Ureter (tissue), 1 donor: ENCODE data around the gene SCUBE1. TPM values are rescaled to one million over a fixed set of nuclear protein-coding genes. Genes with fewer than 3 reads are reported as not detected.
A peak's percentile ranks its signal among the peaks of the same experiment; 100 is the strongest.
"Not testable (repeated sequence)": the region's sequence is repeated elsewhere in the genome, so short reads cannot be mapped to it uniquely, and the experiment has no call there.

Source experiments
- DNase-seq: peaks from one replicate; pipeline ENCODE4 v3.0.0-alpha.2; 2020; ENCODE audit warnings: low spot score
- total RNA-seq: library from RNA; stranded (reverse); gene quantifications from one replicate; pipeline ENCODE4 v1.2.4, GENCODE V29; 2023
- donor health status: DM: yes; HTN: yes; CAD: no.

The SCUBE1 gene
- total RNA-seq, 1 donor from 2014 or later = 19.0 TPM

DNA sequence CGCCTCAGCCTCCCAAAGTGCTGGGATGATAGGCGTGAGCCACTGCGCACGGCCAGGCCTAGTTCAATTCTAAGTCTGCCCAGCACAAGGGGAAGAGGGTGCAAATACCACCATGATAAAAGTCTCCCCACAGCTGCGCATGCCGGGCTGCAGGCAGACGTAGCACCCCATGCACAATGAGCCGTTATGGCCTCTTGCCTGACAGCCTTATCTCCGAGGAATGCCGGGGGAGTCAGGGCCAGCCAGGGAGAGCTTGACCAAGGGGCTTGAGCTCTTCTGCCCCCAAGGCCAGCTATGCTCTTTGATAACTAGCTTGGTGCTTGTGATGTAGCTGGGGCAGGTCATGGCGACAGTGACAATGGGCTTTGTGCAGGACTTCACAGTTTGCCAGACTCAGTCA, 13.7 kb upstream of the SCUBE1 start:
- DNase-seq = no peak

DNA sequence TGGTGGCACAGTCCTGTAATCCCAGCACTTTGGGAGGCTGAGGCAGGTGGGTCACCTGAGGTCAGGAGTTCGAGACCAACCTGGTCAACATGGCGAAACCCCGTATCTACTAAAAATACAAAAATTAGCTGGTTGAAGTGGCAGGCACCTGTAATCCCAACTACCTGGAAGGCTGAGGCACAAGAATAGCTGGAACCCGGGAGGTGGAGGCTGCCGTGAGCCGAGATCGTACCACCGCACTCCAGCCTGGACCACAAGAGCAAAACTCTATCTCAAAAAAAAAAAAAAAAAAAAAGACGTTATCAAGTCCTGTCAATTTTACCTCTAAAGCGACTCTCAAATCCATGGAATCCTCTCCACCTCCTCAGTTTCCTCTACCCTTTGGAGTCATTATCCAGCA, 12.5 kb upstream of the SCUBE1 start:
- not testable (repeated sequence) for DNase-seq

GRCh38 chr22:43351966-43352345, 8.8 kb upstream of the SCUBE1 start:
- DNase-seq = no peak

DNA sequence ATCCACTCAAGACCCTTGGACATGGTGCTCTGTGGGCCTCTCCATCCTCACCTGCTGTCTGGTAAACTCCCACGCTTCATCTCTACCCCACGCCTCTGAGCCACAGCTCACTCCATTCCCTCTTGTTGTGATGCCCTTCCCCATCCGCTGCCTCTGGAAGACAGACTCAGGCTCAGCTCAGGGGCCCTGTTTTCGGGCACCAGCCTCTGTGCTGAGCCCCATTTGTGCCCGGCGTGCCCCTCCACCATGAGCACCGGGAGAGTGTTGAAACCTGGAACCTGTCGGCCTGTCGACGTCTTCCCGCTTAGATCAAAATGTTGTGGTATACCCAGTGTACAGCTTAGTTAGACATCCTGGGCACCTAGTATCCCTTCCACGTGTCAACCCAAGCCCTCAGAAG, 6.5 kb upstream of the SCUBE1 start:
- no peak for DNase-seq

DNA sequence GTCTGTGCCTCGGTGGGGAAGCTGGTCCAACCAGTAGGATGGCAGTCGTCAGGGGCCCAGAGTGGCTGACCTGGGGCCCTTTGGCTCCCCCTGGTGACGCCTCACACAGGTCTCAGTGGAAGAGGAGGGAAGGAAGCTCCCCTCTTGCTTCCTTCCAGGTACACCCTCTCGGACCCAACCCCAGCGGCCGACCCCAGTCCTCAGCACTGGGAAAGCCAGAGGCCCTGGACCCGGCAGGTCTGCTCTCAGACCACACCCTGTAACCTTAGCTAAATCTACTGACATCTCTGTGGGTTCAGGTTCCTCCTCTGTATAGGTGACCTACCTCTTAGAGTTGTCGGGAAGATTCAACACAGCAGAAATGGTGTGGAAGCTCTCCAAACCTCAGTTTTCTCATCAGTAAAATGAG, 3.4 kb upstream of the SCUBE1 start:
- DNase-seq = peak; percentile 65

DNA sequence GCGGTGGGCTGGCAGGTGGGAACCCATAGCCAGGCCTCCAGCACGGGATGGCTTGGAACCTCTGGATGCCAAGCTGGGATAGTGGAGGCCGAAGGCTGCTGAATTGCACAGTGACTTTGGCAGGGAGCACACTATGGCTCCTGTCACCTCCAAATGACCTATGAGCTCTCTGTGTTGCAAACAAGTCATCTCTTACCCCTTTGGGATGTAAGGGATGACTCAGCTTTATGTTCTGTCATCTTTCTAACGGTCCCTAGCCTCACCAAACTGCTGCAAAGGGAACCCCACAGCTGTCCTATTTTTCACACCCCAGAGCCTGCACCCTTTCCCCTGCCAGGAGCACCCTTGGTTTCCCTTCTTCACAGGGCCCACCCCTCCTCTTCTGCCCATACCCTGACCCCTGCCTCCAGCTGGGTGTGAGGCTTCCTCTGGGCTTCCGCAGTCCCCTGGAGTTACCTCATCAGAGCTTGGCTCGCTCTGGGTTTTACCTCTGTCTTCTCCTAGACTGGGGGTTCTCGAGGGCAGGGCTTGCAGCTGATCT, 2.7 kb upstream of the SCUBE1 start:
- DNase-seq = no peak

- DNase-seq = no peak
Observed at GRCh38 chr22:43345356-43345755, 2.2 kb upstream of the SCUBE1 start.

DNA sequence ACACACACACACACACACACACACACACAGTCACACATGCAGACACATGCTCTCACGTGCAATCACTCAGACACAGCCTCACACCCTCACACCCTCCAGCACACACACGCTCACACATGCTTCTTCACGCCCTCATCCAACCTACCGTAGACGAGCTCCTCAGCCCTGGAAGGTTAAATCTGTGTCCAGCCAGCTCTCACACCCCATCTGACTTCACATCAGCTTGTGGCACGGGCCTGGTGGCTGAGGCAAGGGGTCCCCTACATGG, 1.3 kb upstream of the SCUBE1 start:
- no peak for DNase-seq

- DNase-seq = no peak
Observed at GRCh38 chr22:43343670-43344519, 723 bp upstream of the SCUBE1 start.

DNA sequence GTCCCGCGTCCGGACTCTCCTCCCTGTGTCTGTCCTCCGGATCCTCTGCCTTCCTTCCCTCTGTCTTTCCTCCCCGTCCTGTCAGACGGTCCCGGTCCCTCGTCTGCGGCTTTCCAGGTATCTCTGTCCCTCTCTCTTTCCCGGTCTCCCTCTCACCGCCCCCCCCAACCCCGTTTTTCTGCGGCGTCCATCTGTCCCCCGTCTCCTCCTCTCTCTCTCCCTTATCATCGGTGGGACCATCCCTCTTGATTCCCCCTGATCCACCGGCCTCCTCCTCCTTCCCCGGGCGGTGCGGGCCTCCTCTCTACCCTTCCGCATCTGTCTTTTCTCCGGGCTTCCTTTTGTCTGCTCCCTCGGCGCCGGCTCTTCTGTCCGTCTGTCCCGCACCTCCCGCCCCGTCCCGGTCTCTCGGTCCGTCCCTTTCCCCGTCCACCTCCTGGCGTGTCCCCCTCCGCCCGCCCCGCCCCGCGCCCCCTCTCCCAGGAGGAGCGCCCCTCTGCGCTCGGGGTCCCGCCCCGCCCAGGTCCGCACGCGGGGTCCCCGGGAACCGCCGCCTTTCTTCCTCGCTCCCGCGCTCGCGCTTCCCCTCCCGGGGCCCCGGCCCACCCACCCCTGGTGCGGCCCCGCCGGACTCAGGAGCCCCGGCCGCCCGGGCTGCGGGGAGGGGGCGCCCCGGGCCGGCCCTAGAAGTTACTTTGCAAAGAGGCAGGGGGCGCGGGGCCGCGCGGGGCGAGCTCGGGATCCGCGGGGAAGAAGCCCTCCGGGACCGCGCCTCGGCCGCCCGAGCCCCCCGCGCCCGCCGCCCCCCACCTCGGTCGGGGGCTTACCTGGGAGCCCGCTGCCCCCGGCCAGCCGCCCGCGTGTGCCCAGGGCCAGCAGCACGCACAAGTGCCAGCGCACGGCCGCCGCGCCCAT, 568 bp downstream of the SCUBE1 start:
- no peak for DNase-seq

DNA sequence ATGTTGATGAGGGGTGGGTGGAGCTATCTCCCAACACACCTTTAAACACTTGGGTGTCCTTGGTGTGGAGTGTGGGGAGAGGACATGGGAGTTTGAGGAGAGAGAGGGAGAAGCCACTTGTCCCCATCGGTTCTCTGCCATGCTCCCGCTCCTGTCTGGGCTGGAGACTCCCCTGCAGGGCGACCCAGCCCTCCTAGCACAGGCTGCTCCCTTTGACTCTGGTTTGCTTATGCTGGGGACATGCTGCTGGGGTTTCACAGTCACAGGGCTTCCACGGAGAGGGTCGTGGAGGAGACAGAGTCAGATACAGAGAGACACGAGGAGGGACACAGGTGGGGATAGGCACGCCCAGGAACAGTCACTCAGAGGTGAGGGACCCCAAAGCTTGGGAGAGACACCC, 1.6 kb downstream of the SCUBE1 start:
- no peak for DNase-seq

- DNase-seq = no peak
Observed at GRCh38 chr22:43338766-43339345, 4.3 kb downstream of the SCUBE1 start.

- DNase-seq = no peak
Observed at GRCh38 chr22:43337946-43338345, 5.2 kb downstream of the SCUBE1 start.

DNA sequence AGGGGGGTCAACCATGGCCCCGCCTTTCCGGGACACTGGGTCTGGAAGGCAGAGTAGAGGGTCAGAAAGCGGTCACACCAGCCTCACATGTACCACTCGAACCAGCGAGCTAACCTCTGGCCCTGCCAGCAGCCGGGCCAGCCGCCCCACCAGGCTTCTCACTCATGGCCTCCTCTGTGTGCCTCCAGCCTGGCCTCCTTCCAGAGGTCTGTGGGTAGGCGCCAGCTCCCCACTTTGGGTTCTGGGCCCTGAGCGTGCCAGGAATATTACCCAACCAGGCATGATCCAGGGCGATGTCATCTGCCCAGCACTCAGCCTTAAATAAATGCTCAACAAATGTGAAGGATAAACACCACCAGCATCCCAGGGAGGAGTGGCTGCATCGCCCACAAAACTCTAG, 5.8 kb downstream of the SCUBE1 start:
- DNase-seq = peak; percentile 54

DNA sequence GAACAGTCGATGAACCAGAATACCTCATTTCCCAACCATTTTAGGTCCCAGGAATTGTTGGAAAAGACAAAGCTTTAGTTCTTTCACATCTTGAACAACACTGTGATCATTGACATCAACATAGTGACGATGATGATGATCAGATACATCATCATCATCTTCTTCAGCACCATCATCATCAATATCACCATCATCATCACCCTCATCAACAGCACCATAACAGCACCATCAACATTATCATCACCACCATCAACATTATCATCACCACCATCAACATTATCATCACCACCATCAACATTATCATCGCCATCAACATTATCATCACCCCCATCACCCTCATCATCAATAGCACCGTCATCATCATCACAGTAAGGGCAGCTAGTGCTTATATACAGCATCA, 8.8 kb downstream of the SCUBE1 start:
- no peak for DNase-seq

DNA sequence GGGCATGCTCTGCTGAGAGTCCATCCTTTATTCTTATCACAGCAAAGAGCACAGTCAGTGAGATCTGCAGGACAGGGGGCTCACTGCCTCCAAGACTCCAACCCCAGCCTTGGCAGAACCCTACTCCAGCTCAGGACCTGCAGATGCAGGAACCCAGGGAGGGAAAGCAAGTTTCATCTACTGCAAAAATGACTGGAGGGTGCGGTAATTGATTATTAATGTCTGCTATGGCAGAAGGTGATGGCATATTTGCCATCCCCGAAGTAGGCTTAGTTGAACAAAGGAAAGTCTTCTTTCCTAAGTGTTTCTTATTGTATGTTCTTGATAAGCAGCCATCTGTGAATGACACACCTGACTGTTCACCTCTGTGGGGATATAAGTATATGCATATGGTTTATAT, 9.2 kb downstream of the SCUBE1 start:
- DNase-seq = no peak

GRCh38 chr22:43333156-43333555, 10.0 kb downstream of the SCUBE1 start:
- no peak for DNase-seq

DNA sequence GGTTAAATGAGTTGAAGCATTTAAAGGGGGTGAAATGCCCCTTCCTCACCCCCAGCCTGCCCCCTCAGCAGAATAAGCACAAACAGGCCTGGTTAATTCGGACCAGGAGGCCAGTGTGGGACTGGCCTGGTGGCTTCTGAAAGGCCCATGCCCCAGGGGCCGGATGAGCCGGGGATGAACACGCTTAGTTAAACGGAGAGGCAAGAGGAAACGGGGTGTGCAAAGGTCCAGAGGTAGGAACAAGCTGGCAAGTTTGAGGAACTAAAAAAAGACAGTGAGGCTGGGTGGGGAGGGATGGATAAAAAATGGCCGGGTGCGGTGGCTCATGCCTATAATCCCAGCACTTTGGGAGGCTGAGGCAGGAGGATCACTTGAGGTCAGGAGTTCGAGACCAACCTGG, 11.5 kb downstream of the SCUBE1 start:
- no peak for DNase-seq

DNA sequence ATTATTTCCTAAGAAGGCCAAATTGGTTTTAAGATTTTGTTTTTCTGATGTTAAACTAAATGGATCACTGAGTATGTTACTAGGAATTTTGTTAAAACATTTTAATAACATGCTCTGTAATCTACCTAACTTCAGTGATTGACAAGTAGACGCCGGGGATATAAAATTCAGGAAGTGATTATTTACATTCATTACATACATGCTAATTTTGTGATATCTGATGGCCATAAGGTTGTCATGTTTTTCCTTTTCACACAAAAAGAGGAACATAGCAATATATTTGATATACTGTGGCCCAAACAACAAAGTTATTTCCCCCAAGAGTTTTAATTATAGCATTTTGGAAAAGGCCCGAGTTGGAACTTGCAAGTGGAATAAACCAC, 12.1 kb downstream of the SCUBE1 start:
- DNase-seq = no peak

DNA sequence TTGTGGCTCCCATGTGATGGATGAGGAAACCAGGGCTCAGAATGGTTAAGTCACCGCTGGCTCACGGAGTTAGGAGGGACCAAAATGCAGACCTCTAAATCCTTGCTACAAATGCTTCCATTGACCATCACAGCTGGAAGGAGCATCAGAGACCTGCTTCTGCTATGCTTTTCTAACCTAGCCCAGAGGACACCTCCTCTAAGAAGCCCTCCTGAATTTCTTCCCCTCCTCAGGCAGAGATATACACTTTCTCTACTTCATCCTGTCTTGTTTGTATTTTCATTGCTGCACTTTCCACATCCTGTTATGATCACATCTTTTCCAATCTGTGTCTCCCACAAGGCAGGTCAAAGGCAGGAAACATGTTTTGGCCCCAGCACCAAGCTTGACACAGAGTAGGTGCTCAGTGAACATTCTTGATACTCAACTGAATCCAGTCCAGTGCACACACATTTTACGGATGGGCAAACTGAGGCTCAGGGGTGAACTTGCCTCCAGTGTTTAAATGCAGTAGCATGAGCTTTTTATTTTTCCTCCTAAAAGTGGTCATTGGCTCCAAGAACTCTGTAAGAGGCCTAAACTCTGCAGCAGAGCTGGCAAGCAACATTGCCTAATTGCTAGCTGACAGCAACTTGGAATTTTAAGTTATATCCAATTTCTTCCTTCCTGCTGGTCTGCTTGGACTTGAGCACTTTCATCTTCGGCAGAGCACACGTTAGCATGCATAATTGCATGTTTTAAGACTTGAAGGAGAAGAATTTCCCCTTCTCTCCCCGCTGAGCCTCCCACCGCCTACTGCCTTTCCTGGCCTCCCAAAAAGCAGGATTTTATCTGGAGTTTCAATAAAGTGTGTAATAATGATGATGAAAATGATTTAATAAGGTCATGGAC, 12.7 kb downstream of the SCUBE1 start:
- no peak for DNase-seq

DNA sequence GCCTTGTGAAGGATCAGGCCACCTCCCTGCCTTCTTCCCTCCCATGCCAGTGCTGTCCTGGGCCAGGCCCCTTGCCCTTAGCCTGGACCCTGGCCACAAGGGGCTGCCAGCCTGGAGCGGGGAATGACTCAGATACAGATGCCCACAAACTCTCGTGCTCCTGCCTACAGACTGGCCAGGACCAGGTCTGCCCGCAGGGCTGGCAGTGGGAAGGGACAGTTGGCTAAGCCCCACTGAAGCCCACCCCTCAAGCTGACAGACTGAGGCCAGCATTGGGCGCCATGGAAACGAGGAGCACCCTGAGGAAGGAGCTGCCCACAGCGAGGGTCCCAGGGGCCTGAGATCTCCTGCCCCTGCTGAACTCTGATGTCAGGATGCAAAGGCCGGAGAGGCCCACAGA, 14.1 kb downstream of the SCUBE1 start:
- no peak for DNase-seq

DNA sequence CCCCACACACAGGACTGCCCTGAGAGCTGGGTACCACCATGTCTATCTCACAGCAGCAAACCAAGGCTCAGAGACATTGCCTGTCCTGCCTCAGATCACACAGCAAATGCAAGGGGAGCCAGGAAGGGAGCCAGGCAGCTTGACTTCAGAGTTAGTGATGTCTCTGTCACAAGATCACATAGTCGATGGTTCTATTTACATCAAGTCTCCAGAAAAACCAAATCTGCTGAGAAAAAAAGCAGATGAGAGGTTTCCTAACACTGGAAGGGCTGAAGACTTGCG, 16.1 kb downstream of the SCUBE1 start:
- DNase-seq = no peak
